Measurements from ENCODE around the gene PARP4. TPM values are rescaled to one million over a fixed set of nuclear protein-coding genes. Genes with fewer than 3 reads are reported as not detected.
"Not testable (repeated sequence)": the region's sequence is repeated elsewhere in the genome, so short reads cannot be mapped to it uniquely, and the experiment has no call there.

The PARP4 gene
- total RNA-seq, 2 donors from 2014 or later, result 35.7 to 51.8 TPM

DNA sequence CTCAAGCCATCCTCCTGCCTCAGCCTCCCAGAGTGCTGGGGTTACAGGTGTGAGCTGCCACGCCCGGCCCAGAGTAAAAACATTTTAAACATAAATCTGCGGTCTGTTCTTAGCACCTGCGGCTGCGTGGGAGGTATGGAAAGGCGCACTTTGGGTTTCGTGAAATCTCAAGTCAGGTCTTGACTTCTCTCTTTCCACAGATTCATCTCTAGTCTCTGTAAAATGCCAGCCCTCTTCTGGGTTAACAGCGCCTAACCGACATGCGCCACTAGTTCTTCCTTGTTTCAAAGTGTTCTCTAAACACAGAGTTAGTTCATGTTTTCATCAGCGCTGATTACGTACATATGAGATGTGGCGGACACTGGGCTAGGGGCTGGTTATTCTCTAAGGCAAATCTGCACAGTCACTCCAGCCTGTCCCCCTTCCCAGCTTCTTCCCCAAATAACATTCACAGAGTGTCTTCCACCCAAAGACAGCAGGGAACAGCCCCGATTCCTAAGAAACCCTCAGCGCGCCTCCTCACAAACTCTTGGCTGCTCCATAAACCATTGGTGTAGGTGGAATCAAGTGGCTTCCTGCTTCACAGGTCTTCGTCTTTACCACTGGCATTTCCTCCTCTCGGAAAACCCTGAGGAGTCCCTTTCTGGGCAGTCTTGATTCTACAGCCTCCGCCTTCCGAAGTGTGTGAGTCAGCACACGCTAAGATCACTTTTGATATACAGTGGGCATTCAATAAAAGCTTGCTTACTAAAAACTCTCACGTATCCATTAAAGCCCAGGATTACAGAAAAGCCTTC, 1.4 kb downstream of the PARP4 start:
- Mint-ChIP-seq H3K36me3 (ENCODE audit: low read depth) (peaks cover 17% of the 10 kb centered on the region), H3K4me3 (peak overlapping the region; percentile 71), H3K4me1 (peaks cover 12% of the 10 kb centered on the region), H3K27ac (peak overlapping the region; percentile 70), H3K27me3 (ENCODE audit: insufficient read depth) (peaks cover 8% of the 10 kb centered on the region), H3K9me3 (no peaks in the 10 kb centered on the region)
- peaks cover 5% of the 10 kb centered on the region for H3K4me1 ChIP-seq (ENCODE audit: control insufficient read depth, insufficient read depth, low read length)
- 75 to 80% methylated on average over 22 of the region's 22 CpGs for WGBS, 2 experiments (ENCODE audit: insufficient coverage in 1 of 2, insufficient read length in 1 of 2)
- peaks cover 4% of the 10 kb centered on the region for H3K9me3 ChIP-seq (ENCODE audit: control insufficient read depth, low read length)
- H3K36me3 ChIP-seq (ENCODE audit: control insufficient read depth, insufficient read depth, low read length), result peaks cover under 1% of the 10 kb centered on the region
- H3K9ac ChIP-seq (ENCODE audit: extremely low read depth, low read length, poor library complexity, severe bottlenecking), result peak overlapping the region; percentile 74
- TF ChIP-seq, protein P1, sequence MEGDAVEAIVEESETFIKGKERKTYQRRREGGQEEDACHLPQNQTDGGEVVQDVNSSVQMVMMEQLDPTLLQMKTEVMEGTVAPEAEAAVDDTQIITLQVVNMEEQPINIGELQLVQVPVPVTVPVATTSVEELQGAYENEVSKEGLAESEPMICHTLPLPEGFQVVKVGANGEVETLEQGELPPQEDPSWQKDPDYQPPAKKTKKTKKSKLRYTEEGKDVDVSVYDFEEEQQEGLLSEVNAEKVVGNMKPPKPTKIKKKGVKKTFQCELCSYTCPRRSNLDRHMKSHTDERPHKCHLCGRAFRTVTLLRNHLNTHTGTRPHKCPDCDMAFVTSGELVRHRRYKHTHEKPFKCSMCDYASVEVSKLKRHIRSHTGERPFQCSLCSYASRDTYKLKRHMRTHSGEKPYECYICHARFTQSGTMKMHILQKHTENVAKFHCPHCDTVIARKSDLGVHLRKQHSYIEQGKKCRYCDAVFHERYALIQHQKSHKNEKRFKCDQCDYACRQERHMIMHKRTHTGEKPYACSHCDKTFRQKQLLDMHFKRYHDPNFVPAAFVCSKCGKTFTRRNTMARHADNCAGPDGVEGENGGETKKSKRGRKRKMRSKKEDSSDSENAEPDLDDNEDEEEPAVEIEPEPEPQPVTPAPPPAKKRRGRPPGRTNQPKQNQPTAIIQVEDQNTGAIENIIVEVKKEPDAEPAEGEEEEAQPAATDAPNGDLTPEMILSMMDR (conservative IDR thresholded peaks at IDR 0.05), result no peak
- peak overlapping the region; percentile 92 for H3K4me3 ChIP-seq (ENCODE audit: low read length)
- no peak overlapping the region for H3K27ac ChIP-seq (ENCODE audit: low read depth, low read length)
- H3K27me3 ChIP-seq (ENCODE audit: control insufficient read depth, insufficient read depth, low read length, poor library complexity, severe bottlenecking), result no peaks in the 10 kb centered on the region
- peak; percentile 66 for DNase-seq

DNA sequence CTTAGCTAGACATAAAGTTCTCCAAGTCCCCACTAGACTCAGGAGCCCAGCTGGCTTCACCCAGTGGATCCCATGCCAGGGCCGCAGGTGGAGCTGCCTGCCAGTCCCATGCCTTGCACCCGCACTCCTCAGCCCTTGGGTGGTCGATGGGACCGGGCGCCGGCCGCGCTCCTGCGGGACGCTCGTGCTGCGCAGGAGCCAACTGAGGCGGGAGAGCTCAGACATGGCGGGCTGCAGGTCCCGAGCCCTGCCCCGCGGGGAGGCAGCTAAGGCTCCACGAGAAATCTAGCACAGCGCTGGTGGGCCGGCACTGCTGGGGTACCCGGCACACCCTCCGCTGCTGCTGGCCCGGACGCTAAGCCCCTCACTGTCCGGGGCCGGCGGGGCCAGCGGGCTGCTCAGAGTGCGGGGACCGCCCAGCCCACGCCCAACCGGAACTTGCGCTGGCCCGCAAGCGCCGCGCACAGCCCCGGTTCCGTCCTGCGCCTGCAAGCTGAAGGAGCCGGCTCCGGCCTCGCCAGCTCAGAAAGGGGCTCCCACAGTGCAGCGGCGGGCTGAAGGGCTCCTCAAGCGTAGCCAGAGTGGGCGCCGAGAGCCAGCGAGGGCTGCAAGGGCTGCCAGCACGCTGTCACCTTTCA, 5.8 kb downstream of the PARP4 start:
- Histone ChIP-seq H3K9me3 (ENCODE audit: control insufficient read depth, low read length) (no peaks in the 10 kb centered on the region), H3K36me3 (ENCODE audit: control insufficient read depth, insufficient read depth, low read length) (peaks cover 12% of the 10 kb centered on the region), H3K9ac (ENCODE audit: extremely low read depth, low read length, poor library complexity, severe bottlenecking) (no peak overlapping the region), H3K27me3 (ENCODE audit: control insufficient read depth, insufficient read depth, low read length, poor library complexity, severe bottlenecking) (no peaks in the 10 kb centered on the region), H3K4me1 (ENCODE audit: control insufficient read depth, insufficient read depth, low read length) (peaks cover 3% of the 10 kb centered on the region), H3K4me3 (ENCODE audit: low read length) (no peak overlapping the region), H3K27ac (ENCODE audit: low read depth, low read length) (no peak overlapping the region)
- DNase-seq, result no peak
- H3K4me3 Mint-ChIP-seq, result no peak overlapping the region
- H3K27me3 Mint-ChIP-seq (ENCODE audit: insufficient read depth), result no peaks in the 10 kb centered on the region
- H3K27ac Mint-ChIP-seq, result no peak overlapping the region
- TF ChIP-seq, protein P1 (conservative IDR thresholded peaks at IDR 0.05), result no peak
- no peaks in the 10 kb centered on the region for H3K9me3 Mint-ChIP-seq
- H3K4me1 Mint-ChIP-seq, result peaks cover 13% of the 10 kb centered on the region
- WGBS, 2 experiments (ENCODE audit: insufficient coverage in 1 of 2, insufficient read length in 1 of 2), result 97 to 99% methylated on average over 24 to 50 of the region's 50 CpGs
- H3K36me3 Mint-ChIP-seq (ENCODE audit: low read depth), result peaks cover 37% of the 10 kb centered on the region

DNA sequence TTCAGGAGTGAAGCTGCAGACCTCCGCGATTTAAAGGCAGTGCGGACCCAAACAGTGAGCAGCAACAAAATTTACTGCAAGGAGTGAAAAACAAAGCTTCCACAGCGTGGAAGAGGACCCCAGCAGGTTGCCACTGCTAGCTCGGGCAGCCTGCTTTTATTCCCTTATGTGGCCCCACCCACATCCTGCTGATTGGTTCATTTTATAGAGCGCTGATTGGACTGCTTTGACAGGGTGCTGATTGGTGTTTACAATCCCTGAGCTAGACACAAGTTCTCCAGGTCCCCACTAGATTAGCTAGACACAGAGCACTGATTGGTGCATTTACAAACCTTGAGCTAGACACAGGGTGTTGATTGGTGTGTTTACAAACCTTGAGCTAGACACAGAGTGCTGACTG, 6.3 kb downstream of the PARP4 start:
- DNase-seq; H3K27ac ChIP-seq (ENCODE audit: low read depth, low read length); H3K4me3 Mint-ChIP-seq; H3K27me3 Mint-ChIP-seq (ENCODE audit: insufficient read depth); H3K9ac ChIP-seq (ENCODE audit: extremely low read depth, low read length, poor library complexity, severe bottlenecking); H3K4me3 ChIP-seq (ENCODE audit: low read length); H3K27me3 ChIP-seq (ENCODE audit: control insufficient read depth, insufficient read depth, low read length, poor library complexity, severe bottlenecking); H3K4me1 ChIP-seq (ENCODE audit: control insufficient read depth, insufficient read depth, low read length); H3K9me3 Mint-ChIP-seq; H3K9me3 ChIP-seq (ENCODE audit: control insufficient read depth, low read length); H3K27ac Mint-ChIP-seq; H3K4me1 Mint-ChIP-seq: not testable (repeated sequence)
- H3K36me3 ChIP-seq (ENCODE audit: control insufficient read depth, insufficient read depth, low read length), result peaks cover 17% of the 10 kb centered on the region
- WGBS, 2 experiments (ENCODE audit: insufficient coverage in 1 of 2, insufficient read length in 1 of 2), result 90 to 97% methylated on average over 5 to 6 of the region's 6 CpGs
- peaks cover 40% of the 10 kb centered on the region for H3K36me3 Mint-ChIP-seq (ENCODE audit: low read depth)

Data from endodermal cell (in vitro differentiated cells).